A673 (cell line): ENCODE data around the gene TMEM233. TPM values are rescaled to one million over a fixed set of nuclear protein-coding genes. Genes with fewer than 3 reads are reported as not detected.

Experiments
- BruUV-seq: library from RNA; stranded (reverse); fragments of 400-500 nt; replicated peaks from 2 replicates; lab custom pipeline; 2021; lab: Mats Ljungman, UMichigan
- CTCF ChIA-PET: fragments of 300-600 bp; sonication (Branson Sonifier 250); formaldehyde crosslinking; loops from one replicate; lab custom pipeline; 2022; ENCODE audit warnings: antibody characterized with exemption; lab: Charles Lee
- POLR2A ChIA-PET: fragments of 300-600 bp; sonication (Branson Sonifier 250); formaldehyde crosslinking; loops from one replicate; lab custom pipeline; 2022; ENCODE audit warnings: antibody characterized with exemption; ENCODE audit not compliant: low non-redundant PET; lab: Charles Lee
- DNase-seq: peaks from one replicate; pipeline ENCODE4 v3.0.0-alpha.2; 2015; ENCODE audit warnings: low spot score
- H3K27ac ChIP-seq: fragments of 200-600 bp; sonication (generic); 2 replicates; pipeline ENCODE4 v1.5.1; 2016; ENCODE audit warnings: mixed run types, low read depth, mild to moderate bottlenecking, mixed read lengths, antibody characterized with exemption, low read length; ENCODE audit not compliant: poor library complexity, severe bottlenecking
- H3K27me3 ChIP-seq: fragments of 200-600 bp; sonication (generic); replicated peaks from 2 replicates; pipeline ENCODE4 v1.6.1; 2017; ENCODE audit warnings: mixed run types, low read depth, mild to moderate bottlenecking, mixed read lengths, antibody characterized with exemption, low read length; ENCODE audit not compliant: insufficient read depth, poor library complexity
- H3K36me3 ChIP-seq: fragments of 200-600 bp; sonication (generic); 2 replicates; pipeline ENCODE4 v1.6.1; 2016; ENCODE audit warnings: mixed run types, mild to moderate bottlenecking, mixed read lengths, antibody characterized with exemption, low read length; ENCODE audit not compliant: insufficient read depth, poor library complexity, severe bottlenecking
- H3K4me1 ChIP-seq: fragments of 200-600 bp; sonication (generic); 2 replicates; pipeline ENCODE4 v1.6.1; 2017; ENCODE audit warnings: mixed run types, mild to moderate bottlenecking, mixed read lengths, antibody characterized with exemption, low read length; ENCODE audit not compliant: insufficient read depth, poor library complexity, severe bottlenecking
- H3K4me3 ChIP-seq: fragments of 200-600 bp; sonication (generic); 2 replicates; pipeline ENCODE4 v1.5.1; 2016; ENCODE audit warnings: low read depth, mixed run types, mild to moderate bottlenecking, mixed read lengths, low read length; ENCODE audit not compliant: poor library complexity, severe bottlenecking
- H3K9me3 ChIP-seq: fragments of 200-600 bp; sonication (generic); 2 replicates; pipeline ENCODE4 v1.6.1; 2016; ENCODE audit warnings: mixed run types, low read depth, mild to moderate bottlenecking, mixed read lengths, antibody characterized with exemption, low read length; ENCODE audit not compliant: poor library complexity, severe bottlenecking
- CTCF ChIP-seq: fragments of 300-800, 200-600 bp; sonication (generic); conservative IDR thresholded peaks from 2 replicates; pipeline ENCODE4 v1.5.1; 2017; ENCODE audit warnings: low read depth, mild to moderate bottlenecking, antibody characterized with exemption, low read length, moderate library complexity, mixed read lengths
- EZH2 ChIP-seq: fragments of 200-600 bp; sonication (generic); IDR thresholded peaks from 2 replicates; pipeline ENCODE4 v1.6.1; 2017; ENCODE audit warnings: borderline replicate concordance, low read depth, mild to moderate bottlenecking, mixed read lengths, antibody characterized with exemption, low read length; ENCODE audit not compliant: poor library complexity, severe bottlenecking
- intact Hi-C: fragments of 100-400 bp; cut with micrococcal nuclease; formaldehyde crosslinking; loops from one replicate; pipeline ENCODE4 v1.10.0; 2022; ENCODE audit not compliant: unreplicated experiment
- total RNA-seq: library from RNA; stranded (reverse); gene quantifications from 2 replicates; pipeline ENCODE4 v1.2.3, GENCODE V29; 2021

TMEM233 gene
- total RNA-seq, 1 experiment from 2014 or later: 10.7 TPM

GRCh38 chr12:119667577-119668323 is 74.2 kb downstream of the TMEM233 start, which contains the start of gene PRKAB1:
Gene PRKAB1 (plus strand): TSS chr12:119668133. CDS start chr12:119668245, 112 bp downstream.
- BruUV-seq: TSS peak; percentile 59
- POLR2A ChIA-PET: interaction anchor here (0.6 kb wide), 1 partner anchor 11 kb away, joined by 3 read pairs; no protein-coding TSS in a partner anchor

GRCh38 chr12:119668324-119668841 is 74.8 kb downstream of the TMEM233 start:
- no TSS peak for BruUV-seq
- Histone ChIP-seq H3K4me1 (peaks cover 9% of the 10 kb centered on the region), H3K4me3 (peak overlapping the region; percentile 88), H3K27ac (peak overlapping the region; percentile 86), H3K27me3 (no peaks in the 10 kb centered on the region), H3K9me3 (no peaks in the 10 kb centered on the region), H3K36me3 (peaks cover 26% of the 10 kb centered on the region)
- intact Hi-C loops: loop anchor here (5.0 kb wide), 1 partner anchor 946 kb away; no protein-coding TSS in a partner anchor
- ChIA-PET POLR2A (no interaction called here), CTCF (interaction anchor here (0.6 to 1.4 kb wide), 4 partner anchors 10 to 258 kb away, joined by 3 to 7 read pairs (median 4); no protein-coding TSS in a partner anchor)
- TF ChIP-seq EZH2: no peak
- TF ChIP-seq CTCF: no peak
- DNase-seq: no peak

More at GRCh38 chr12:119667577-119668323, 74.2 kb downstream of the TMEM233 start, which contains the start of gene PRKAB1:
- Histone ChIP-seq H3K4me1 (peaks cover 9% of the 10 kb centered on the region), H3K36me3 (peaks cover 21% of the 10 kb centered on the region), H3K9me3 (no peaks in the 10 kb centered on the region), H3K27me3 (no peaks in the 10 kb centered on the region), H3K4me3 (peak within 1 kb of the TSS; percentile 88), H3K27ac (peak within 1 kb of the TSS; percentile 86)
- peak; percentile 99 for DNase-seq
- CTCF ChIA-PET: interaction anchor here (0.6 to 1.4 kb wide), 7 partner anchors 10 to 1240 kb away, joined by 3 to 9 read pairs (median 5); no protein-coding TSS in a partner anchor
- TF ChIP-seq CTCF (peak; percentile 87), EZH2 (no peak)
- intact Hi-C loops: loop anchor here (5.0 kb wide), 1 partner anchor 945 kb away; no protein-coding TSS in a partner anchor

GRCh38 chr12:119669744-119670472 is 76.3 kb downstream of the TMEM233 start:
- BruUV-seq: TSS peak; percentile 12
- no peaks in the 10 kb centered on the region for H3K27me3 ChIP-seq
- intact Hi-C loops: loop anchor here (5.0 kb wide), 1 partner anchor 948 kb away; no protein-coding TSS in a partner anchor
- no peak for TF ChIP-seq CTCF
- TF ChIP-seq EZH2: no peak
- no peak overlapping the region for H3K27ac ChIP-seq
- CTCF ChIA-PET: no interaction called here
- H3K36me3 ChIP-seq: peaks cover 40% of the 10 kb centered on the region
- peaks cover 9% of the 10 kb centered on the region for H3K4me1 ChIP-seq
- POLR2A ChIA-PET: no interaction called here
- no peak overlapping the region for H3K4me3 ChIP-seq
- no peak for DNase-seq
- H3K9me3 ChIP-seq: no peaks in the 10 kb centered on the region
